K562 (cell line): ENCODE data around the gene SLC15A3. TPM values are rescaled to one million over a fixed set of nuclear protein-coding genes. Genes with fewer than 3 reads are reported as not detected.

Source experiments
- ATAC-seq: fragments of 200-7000 bp; cut with Tn5 transposase; 3 replicates; pipeline ENCODE4 v1.9.1; 2020; ENCODE audit warnings: moderate library complexity
- BruUV-seq: library from RNA; stranded (reverse); fragments of 400-500 nt; replicated peaks from 2 replicates; lab custom pipeline; 2021; lab: Mats Ljungman, UMichigan
- CTCF ChIA-PET: fragments of 300-600 bp; formaldehyde crosslinking; extraction: SDS; loops from one replicate; lab custom pipeline; 2021; ENCODE audit warnings: low intra/inter-chr PET ratio; lab: Yijun Ruan, JAX
- POLR2A ChIA-PET: fragments of 300-600, 350-650 bp; sonication (Branson Sonifier 250); formaldehyde crosslinking; extraction: SDS; loops from one replicate; lab custom pipeline; 2021; ENCODE audit warnings: antibody characterized with exemption, inconsistent platforms; lab: Yijun Ruan, JAX
- DNase-seq, 4 experiments: peaks; one replicate each; pipeline versions ENCODE4 v3.0.0 to v3.0.0-alpha.2; 2011 to 2018; ENCODE audit warnings: low spot score in 3 of 4, mixed read lengths in 3 of 4; ENCODE audit errors: extremely low read depth in 1 of 4
- FAIRE-seq: peaks from 2 replicates; lab custom pipeline; 2011; peaks lifted over from hg19 to GRCh38; lab: Jason Lieb, UNC
- H2AFZ ChIP-seq: 2 replicates; pipeline ENCODE4 v1.6.0; 2011; ENCODE audit warnings: low read depth, low read length, control low read depth, inconsistent platforms
- H3K27ac ChIP-seq: fragments of 200-600 bp; 3 replicates; pipeline ENCODE4 v1.8.0; 2011; ENCODE audit warnings: low read depth, mild to moderate bottlenecking, control low read depth, inconsistent platforms, low read length, moderate library complexity, mixed read lengths; ENCODE audit errors: extremely low read depth
- H3K27me3 ChIP-seq, 2 experiments: fragments of 300-600 bp in 1 of 2; 2 replicates in 1 of 2; 3 replicates in 1 of 2; pipeline versions ENCODE4 v1.6.0 to v1.8.0; 2011; ENCODE audit warnings: inconsistent platforms in 2 of 2, low read length in 2 of 2, mild to moderate bottlenecking in 1 of 2, mixed read lengths in 1 of 2, moderate library complexity in 1 of 2; ENCODE audit not compliant: control insufficient read depth in 2 of 2, insufficient read depth in 2 of 2
- H3K36me3 ChIP-seq: fragments of 300-600 bp; 3 replicates; pipeline ENCODE4 v1.8.0; 2011; ENCODE audit warnings: mild to moderate bottlenecking, low read length, inconsistent platforms; ENCODE audit not compliant: control insufficient read depth, insufficient read depth
- H3K4me1 ChIP-seq, 2 experiments: fragments of 200-600 bp in 1 of 2; replicated peaks in 1 of 2; 2 replicates in 1 of 2; 3 replicates in 1 of 2; pipeline versions ENCODE4 v1.5.1 to v1.8.0; 2011; ENCODE audit warnings: inconsistent platforms in 2 of 2, low read length in 2 of 2, mild to moderate bottlenecking in 1 of 2, mixed read lengths in 1 of 2, moderate library complexity in 1 of 2; ENCODE audit not compliant: control insufficient read depth in 2 of 2, insufficient read depth in 2 of 2
- H3K4me2 ChIP-seq: 2 replicates; pipeline ENCODE4 v1.6.1; 2011; ENCODE audit warnings: low read length, control low read depth, inconsistent platforms, mixed read lengths; ENCODE audit not compliant: insufficient read depth
- H3K4me3 ChIP-seq: fragments of 200-600 bp; sonication (generic), shearing (Covaris generic); 2 replicates; pipeline ENCODE4 v1.5.1; 2016; ENCODE audit warnings: control low read depth, inconsistent platforms
- H3K79me2 ChIP-seq: fragments of 200-600 bp; 3 replicates; pipeline ENCODE4 v1.8.0; 2011; ENCODE audit warnings: low read length, inconsistent platforms; ENCODE audit not compliant: control insufficient read depth, insufficient read depth
- H3K9ac ChIP-seq, 2 experiments: 2 replicates each; pipeline versions ENCODE4 v1.6.0 to v1.6.1; 2011; ENCODE audit warnings: low read depth in 2 of 2, low read length in 2 of 2, control low read depth in 1 of 2, inconsistent platforms in 1 of 2, mild to moderate bottlenecking in 1 of 2, mixed read lengths in 1 of 2; ENCODE audit not compliant: insufficient read depth in 1 of 2
- H3K9me1 ChIP-seq: one replicate; pipeline ENCODE4 v1.6.0; 2011; ENCODE audit warnings: inconsistent platforms, mild to moderate bottlenecking, low read length, moderate library complexity; ENCODE audit not compliant: control insufficient read depth, insufficient read depth
- H3K9me3 ChIP-seq: replicated peaks from 2 replicates; pipeline ENCODE4 v1.5.1; 2011; ENCODE audit warnings: low read depth, low read length, inconsistent platforms; ENCODE audit not compliant: control insufficient read depth, insufficient read depth
- H4K20me1 ChIP-seq: replicated peaks from 2 replicates; pipeline ENCODE4 v1.6.1; 2011; ENCODE audit warnings: low read length, inconsistent platforms, mixed read lengths; ENCODE audit not compliant: control insufficient read depth, insufficient read depth
- DDX20 ChIP-seq: fragments of 450-650 bp; IDR thresholded peaks from 2 replicates; pipeline ENCODE4 v1.6.1; 2016; ENCODE audit warnings: missing genetic modification characterization, low read depth, mild to moderate bottlenecking, missing compliant biosample characterization, moderate library complexity
- ILK ChIP-seq: fragments of 450-650 bp; IDR thresholded peaks from 2 replicates; pipeline ENCODE4 v1.6.1; 2016; ENCODE audit warnings: missing genetic modification characterization, low read depth, mild to moderate bottlenecking, missing compliant biosample characterization, moderate library complexity, borderline replicate concordance
- NR0B1 ChIP-seq: fragments of 450-650 bp; IDR thresholded peaks from one replicate; pipeline ENCODE4 v1.6.1; 2018; ENCODE audit warnings: mild to moderate bottlenecking, moderate library complexity; ENCODE audit not compliant: partially characterized antibody
- WGBS: fragments of 100-300 bp; shearing (Covaris generic); methylation state at CpG from one replicate; pipeline ENCODE4 v1.1.6; 2016; ENCODE audit warnings: low coverage, mixed read lengths; ENCODE audit not compliant: insufficient coverage; ENCODE audit errors: missing lambda C conversion rate; 5-methylcytosine and 5-hydroxymethylcytosine counted together
- in situ Hi-C: fragments of 300-500 bp; cut with MboI; formaldehyde crosslinking; loops from 4 replicates; pipeline ENCODE4 v1.15.0; 2018; ENCODE audit warnings: inconsistent platforms, mixed read lengths
- intact Hi-C: fragments of 100-400 bp; cut with micrococcal nuclease; formaldehyde crosslinking; loops from 2 replicates; pipeline ENCODE4 v1.14.2; 2022
- polyA plus RNA-seq, 8 experiments: library from polyadenylated mRNA; depleted of rRNA in 4 of 8; stranded (reverse) in 5 of 8; unstranded in 3 of 8; fragments of >200 nt; fragmentation: Nextera tagmentation in 2 of 8; fragmentation: Illumina TruSeq in 1 of 8; extraction: Ambion mirVana in 2 of 8; extraction: Trizol in 1 of 8; gene quantifications; 2 replicates each; pipeline versions ENCODE4 v1.2.1 to v1.2.3, GENCODE V29; 2011 to 2014; ENCODE audit warnings: inconsistent platforms in 1 of 8, missing spikeins in 1 of 8
- total RNA-seq, 7 experiments: library from RNA; depleted of rRNA in 6 of 7; stranded (reverse); fragments of >200 nt in 6 of 7; fragmentation: Illumina TruSeq in 2 of 7; extraction: Trizol in 2 of 7; gene quantifications; 2 replicates each; pipeline versions ENCODE4 v1.2.1 to v1.2.3, GENCODE V29; 2011 to 2021; ENCODE audit warnings: low replicate concordance in 1 of 7
- TF ChIP-seq, protein P1 (sequence below): fragments of 250-450 bp; sonication (Bioruptor Pico); IDR thresholded peaks from 2 replicates; pipeline ENCODE4 v1.5.0; 2022; ENCODE audit warnings: mild to moderate bottlenecking
- TF ChIP-seq, protein P2 (sequence below), 2 experiments: fragments of 450-650 bp; IDR thresholded peaks; 2 replicates each; pipeline ENCODE4 v1.6.1; 2016; ENCODE audit warnings: mild to moderate bottlenecking in 2 of 2, borderline replicate concordance in 1 of 2, low read depth in 1 of 2, moderate library complexity in 1 of 2

The SLC15A3 gene
- total and polyA plus RNA-seq, 9 of the 15 experiments (the other 6 are each of a cell fraction or from before 2014, with no cell fraction given) = 0.07 to 0.27 TPM; not detected in 7

DNA sequence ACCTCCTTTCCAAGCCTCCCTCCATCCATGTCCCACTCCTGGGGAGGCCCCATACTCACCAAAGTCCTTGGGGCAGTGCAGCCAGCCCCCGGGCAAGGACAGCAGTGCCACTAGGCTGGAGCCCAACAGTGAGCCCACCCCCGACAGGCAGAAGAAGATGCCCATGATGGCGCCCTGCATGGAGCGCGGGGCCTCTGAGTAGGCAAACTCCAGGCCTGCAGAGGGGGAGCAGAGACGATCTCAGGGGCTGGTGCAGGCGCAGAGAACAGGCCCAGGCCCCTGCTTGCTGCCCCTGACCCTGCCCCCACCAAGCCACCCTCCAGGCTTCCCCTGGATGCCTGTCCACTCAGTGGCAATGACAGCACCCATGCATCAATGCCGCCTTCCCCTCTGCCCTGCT, 14.2 kb downstream of the SLC15A3 start:
- no peak overlapping the region for H3K4me2 ChIP-seq
- BruUV-seq = no TSS peak
- peaks cover 16% of the 10 kb centered on the region for H4K20me1 ChIP-seq
- FAIRE-seq (no peak), DNase-seq (no peak), ATAC-seq (no peak)
- H3K27me3 ChIP-seq = peaks cover 67 to 88% of the 10 kb centered on the region in 2 experiments
- ChIA-PET CTCF (no interaction called here), POLR2A (no interaction called here)
- intact Hi-C loops (no loop called here), in situ Hi-C loops (no loop called here)
- no peak overlapping the region for H3K4me3 ChIP-seq
- no peak overlapping the region for H3K9ac ChIP-seq
- no peaks in the 10 kb centered on the region for H3K79me2 ChIP-seq
- WGBS = 2% methylated on average over 8 of the region's 8 CpGs
- no peak overlapping the region for H3K27ac ChIP-seq
- peaks cover 0 to 20% of the 10 kb centered on the region in 2 experiments; a peak in 1 of 5 replicates for H3K4me1 ChIP-seq
- H3K36me3 ChIP-seq = no peaks in the 10 kb centered on the region
- TF ChIP-seq, protein P1, sequence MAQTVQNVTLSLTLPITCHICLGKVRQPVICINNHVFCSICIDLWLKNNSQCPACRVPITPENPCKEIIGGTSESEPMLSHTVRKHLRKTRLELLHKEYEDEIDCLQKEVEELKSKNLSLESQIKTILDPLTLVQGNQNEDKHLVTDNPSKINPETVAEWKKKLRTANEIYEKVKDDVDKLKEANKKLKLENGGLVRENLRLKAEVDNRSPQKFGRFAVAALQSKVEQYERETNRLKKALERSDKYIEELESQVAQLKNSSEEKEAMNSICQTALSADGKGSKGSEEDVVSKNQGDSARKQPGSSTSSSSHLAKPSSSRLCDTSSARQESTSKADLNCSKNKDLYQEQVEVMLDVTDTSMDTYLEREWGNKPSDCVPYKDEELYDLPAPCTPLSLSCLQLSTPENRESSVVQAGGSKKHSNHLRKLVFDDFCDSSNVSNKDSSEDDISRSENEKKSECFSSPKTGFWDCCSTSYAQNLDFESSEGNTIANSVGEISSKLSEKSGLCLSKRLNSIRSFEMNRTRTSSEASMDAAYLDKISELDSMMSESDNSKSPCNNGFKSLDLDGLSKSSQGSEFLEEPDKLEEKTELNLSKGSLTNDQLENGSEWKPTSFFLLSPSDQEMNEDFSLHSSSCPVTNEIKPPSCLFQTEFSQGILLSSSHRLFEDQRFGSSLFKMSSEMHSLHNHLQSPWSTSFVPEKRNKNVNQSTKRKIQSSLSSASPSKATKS (CRISPR knock-in tag) = no peak
- TF ChIP-seq NR0B1 (no peak), ILK (tag) (no peak), DDX20 (tag) (no peak)
- TF ChIP-seq, protein P2, sequence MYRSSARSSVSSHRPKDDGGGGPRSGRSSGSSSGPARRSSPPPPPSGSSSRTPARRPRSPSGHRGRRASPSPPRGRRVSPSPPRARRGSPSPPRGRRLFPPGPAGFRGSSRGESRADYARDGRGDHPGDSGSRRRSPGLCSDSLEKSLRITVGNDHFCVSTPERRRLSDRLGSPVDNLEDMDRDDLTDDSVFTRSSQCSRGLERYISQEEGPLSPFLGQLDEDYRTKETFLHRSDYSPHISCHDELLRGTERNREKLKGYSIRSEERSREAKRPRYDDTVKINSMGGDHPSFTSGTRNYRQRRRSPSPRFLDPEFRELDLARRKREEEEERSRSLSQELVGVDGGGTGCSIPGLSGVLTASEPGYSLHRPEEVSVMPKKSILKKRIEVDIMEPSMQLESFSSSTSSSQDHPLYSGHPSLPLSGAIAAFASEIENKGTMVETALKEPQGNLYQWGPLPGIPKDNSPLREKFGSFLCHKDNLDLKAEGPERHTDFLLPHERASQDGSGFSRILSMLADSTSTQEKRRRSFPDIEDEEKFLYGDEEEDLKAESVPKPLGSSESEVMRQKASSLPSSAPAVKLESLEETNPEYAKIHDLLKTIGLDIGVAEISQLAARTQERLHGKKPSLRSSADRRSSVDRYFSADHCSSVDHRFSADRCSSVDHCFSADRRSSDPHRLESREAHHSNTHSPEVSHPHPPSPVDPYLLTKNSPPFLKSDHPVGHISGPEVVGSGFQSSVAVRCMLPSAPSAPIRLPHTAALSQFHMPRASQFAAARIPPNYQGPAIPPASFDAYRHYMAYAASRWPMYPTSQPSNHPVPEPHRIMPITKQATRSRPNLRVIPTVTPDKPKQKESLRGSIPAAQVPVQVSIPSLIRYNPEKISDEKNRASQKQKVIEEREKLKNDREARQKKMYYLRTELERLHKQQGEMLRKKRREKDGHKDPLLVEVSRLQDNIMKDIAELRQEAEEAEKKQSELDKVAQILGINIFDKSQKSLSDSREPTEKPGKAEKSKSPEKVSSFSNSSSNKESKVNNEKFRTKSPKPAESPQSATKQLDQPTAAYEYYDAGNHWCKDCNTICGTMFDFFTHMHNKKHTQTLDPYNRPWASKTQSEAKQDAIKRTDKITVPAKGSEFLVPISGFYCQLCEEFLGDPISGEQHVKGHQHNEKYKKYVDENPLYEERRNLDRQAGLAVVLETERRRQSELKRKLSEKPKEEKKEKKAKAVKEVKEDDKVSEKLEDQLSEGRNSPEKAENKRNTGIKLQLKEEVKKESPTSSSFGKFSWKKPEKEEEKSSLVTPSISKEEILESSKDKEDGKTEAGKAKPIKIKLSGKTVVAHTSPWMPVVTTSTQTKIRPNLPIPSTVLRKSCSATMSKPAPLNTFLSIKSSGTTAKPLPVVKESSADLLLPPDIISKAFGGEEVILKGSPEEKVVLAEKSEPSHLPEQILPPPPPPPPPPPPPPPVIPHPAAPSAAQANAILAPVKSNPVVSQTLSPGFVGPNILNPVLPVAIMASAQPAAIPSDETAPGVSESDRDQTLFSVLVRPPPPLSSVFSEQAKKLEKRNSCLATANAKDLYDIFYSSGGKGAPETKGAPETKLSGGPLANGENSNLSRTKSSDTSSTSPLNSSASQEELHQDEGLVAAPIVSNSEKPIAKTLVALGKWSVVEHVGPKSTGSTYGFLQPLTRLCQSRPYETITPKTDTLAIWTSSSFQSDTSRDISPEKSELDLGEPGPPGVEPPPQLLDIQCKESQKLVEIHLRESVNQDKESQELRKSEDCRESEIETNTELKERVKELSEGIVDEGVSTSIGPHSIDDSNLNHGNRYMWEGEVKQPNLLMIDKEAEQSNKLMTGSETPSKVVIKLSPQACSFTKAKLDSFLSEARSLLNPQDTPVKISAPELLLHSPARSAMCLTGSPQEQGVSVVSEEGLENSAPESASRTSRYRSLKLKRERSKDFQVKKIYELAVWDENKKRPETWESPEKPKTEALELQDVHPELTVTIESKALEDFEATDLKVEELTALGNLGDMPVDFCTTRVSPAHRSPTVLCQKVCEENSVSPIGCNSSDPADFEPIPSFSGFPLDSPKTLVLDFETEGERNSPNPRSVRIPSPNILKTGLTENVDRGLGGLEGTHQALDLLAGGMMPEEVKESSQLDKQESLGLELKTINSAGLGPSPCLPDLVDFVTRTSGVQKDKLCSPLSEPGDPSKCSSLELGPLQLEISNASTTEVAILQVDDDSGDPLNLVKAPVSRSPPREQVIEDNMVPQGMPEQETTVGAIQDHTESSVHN (IDR thresholded peaks at IDR 0.05; ENCODE audit: borderline replicate concordance in 1 of 2, low read depth in 1 of 2) = no peak
- no peak overlapping the region for H2AFZ ChIP-seq
- no peaks in the 10 kb centered on the region for H3K9me3 ChIP-seq
- H3K9me1 ChIP-seq = no peaks in the 10 kb centered on the region
